Activated T-cell treated with anti-CD3 and anti-CD28 coated beads, Interleukin-2, amount 50 U/mL, for 4 hours (primary cell): Measurements from ENCODE around the gene SIX4. TPM values are rescaled to one million over a fixed set of nuclear protein-coding genes. Genes with fewer than 3 reads are reported as not detected.

ENCODE experiments used
- ATAC-seq, 2 donors: fragments of 200-7000 bp; cut with Tn5 transposase; one replicate each; pipeline ENCODE4 v1.10.0; 2021
- DNase-seq: peaks from one replicate; pipeline ENCODE4 v3.0.0-alpha.2; 2020
- H3K27me3 Mint-ChIP-seq: one replicate; pipeline ENCODE4 v1.8.0; 2021; ENCODE audit warnings: low read depth, mixed read lengths
- H3K36me3 Mint-ChIP-seq: one replicate; pipeline ENCODE4 v1.8.0; 2022; ENCODE audit warnings: mixed read lengths; ENCODE audit not compliant: insufficient read depth
- H3K4me1 Mint-ChIP-seq: one replicate; pipeline ENCODE4 v1.8.0; 2021; ENCODE audit warnings: low read depth, mixed read lengths
- H3K4me3 Mint-ChIP-seq: one replicate; pipeline ENCODE4 v1.8.0; 2021; ENCODE audit warnings: mild to moderate bottlenecking, moderate library complexity, mixed read lengths
- H3K9me3 Mint-ChIP-seq: one replicate; pipeline ENCODE4 v1.8.0; 2021; ENCODE audit warnings: mixed read lengths
- total RNA-seq, 3 donors: library from RNA; stranded (reverse); gene quantifications; one replicate each; pipeline ENCODE4 v1.2.1, GENCODE V29; 2021

SIX4 gene
- total RNA-seq = under 1 TPM in 1 of 3 donors, not detected in 2; 0.11 TPM

- H3K4me3 Mint-ChIP-seq = peak within 1 kb of the TSS; percentile 84
- no peaks in the 10 kb centered on the region for H3K9me3 Mint-ChIP-seq
- H3K36me3 Mint-ChIP-seq = no peaks in the 10 kb centered on the region
- DNase-seq (no peak), ATAC-seq (peak; percentile 16 to 19)
- peaks cover 19% of the 10 kb centered on the region for H3K4me1 Mint-ChIP-seq
- peaks cover 75% of the 10 kb centered on the region for H3K27me3 Mint-ChIP-seq
Measured at GRCh38 chr14:60723907-60724618, at the start of gene SIX4. TSS of gene SIX4 (minus strand) at chr14:60724351. CDS start at chr14:60724074, 277 bp downstream.

- H3K9me3 Mint-ChIP-seq = no peaks in the 10 kb centered on the region
- ATAC-seq = no peak
Measured at GRCh38 chr14:60773558-60773957, 49.4 kb upstream of the SIX4 start.

GRCh38 chr14:60771117-60771516, 47.0 kb upstream of the SIX4 start:
- Mint-ChIP-seq H3K36me3 (peaks cover 4% of the 10 kb centered on the region), H3K27me3 (no peaks in the 10 kb centered on the region), H3K4me3 (no peak overlapping the region), H3K9me3 (no peaks in the 10 kb centered on the region), H3K4me1 (peaks cover 9% of the 10 kb centered on the region)
- DNase-seq = no peak
- ATAC-seq = no peak

More at GRCh38 chr14:60773558-60773957, 49.4 kb upstream of the SIX4 start:
- no peaks in the 10 kb centered on the region for H3K27me3 Mint-ChIP-seq
- no peak for DNase-seq
- H3K4me3 Mint-ChIP-seq = no peak overlapping the region
- H3K36me3 Mint-ChIP-seq = peaks cover 4% of the 10 kb centered on the region
- H3K4me1 Mint-ChIP-seq = peaks cover 7% of the 10 kb centered on the region

- no peaks in the 10 kb centered on the region for H3K9me3 Mint-ChIP-seq
- peaks cover 9% of the 10 kb centered on the region for H3K4me1 Mint-ChIP-seq
- no peaks in the 10 kb centered on the region for H3K27me3 Mint-ChIP-seq
- no peak overlapping the region for H3K4me3 Mint-ChIP-seq
- ATAC-seq = no peak
- peaks cover 8% of the 10 kb centered on the region for H3K36me3 Mint-ChIP-seq
- DNase-seq = no peak
Measured at GRCh38 chr14:60768602-60769001, 44.5 kb upstream of the SIX4 start.

GRCh38 chr14:60760644-60761364, 36.7 kb upstream of the SIX4 start:
- Mint-ChIP-seq H3K9me3 (no peaks in the 10 kb centered on the region), H3K4me1 (peaks cover 22% of the 10 kb centered on the region), H3K4me3 (no peak overlapping the region), H3K36me3 (peaks cover 8% of the 10 kb centered on the region), H3K27me3 (no peaks in the 10 kb centered on the region)
- DNase-seq (no peak), ATAC-seq (no peak)

- Mint-ChIP-seq H3K9me3 (no peaks in the 10 kb centered on the region), H3K27me3 (no peaks in the 10 kb centered on the region), H3K4me3 (no peak overlapping the region), H3K4me1 (peaks cover 22% of the 10 kb centered on the region), H3K36me3 (peaks cover 8% of the 10 kb centered on the region)
- DNase-seq (no peak), ATAC-seq (no peak)
Measured at GRCh38 chr14:60760209-60760608, 36.1 kb upstream of the SIX4 start.

- Mint-ChIP-seq H3K4me1 (peaks cover 27% of the 10 kb centered on the region), H3K36me3 (peaks cover 4% of the 10 kb centered on the region), H3K9me3 (no peaks in the 10 kb centered on the region), H3K27me3 (no peaks in the 10 kb centered on the region), H3K4me3 (no peak overlapping the region)
- DNase-seq (no peak), ATAC-seq (no peak)
Measured at GRCh38 chr14:60758885-60759284, 34.7 kb upstream of the SIX4 start.

- Mint-ChIP-seq H3K9me3 (no peaks in the 10 kb centered on the region), H3K36me3 (peaks cover 4% of the 10 kb centered on the region), H3K4me3 (no peak overlapping the region), H3K4me1 (peaks cover 37% of the 10 kb centered on the region), H3K27me3 (no peaks in the 10 kb centered on the region)
- DNase-seq (no peak), ATAC-seq (no peak)
Measured at GRCh38 chr14:60757567-60758002, 33.4 kb upstream of the SIX4 start.

GRCh38 chr14:60756847-60757246, 32.7 kb upstream of the SIX4 start:
- Mint-ChIP-seq H3K4me1 (peaks cover 37% of the 10 kb centered on the region), H3K27me3 (no peaks in the 10 kb centered on the region), H3K9me3 (no peaks in the 10 kb centered on the region), H3K36me3 (peaks cover 4% of the 10 kb centered on the region), H3K4me3 (no peak overlapping the region)
- no peak for DNase-seq
- ATAC-seq = no peak

- peak overlapping the region; percentile 14 for H3K4me3 Mint-ChIP-seq
- no peaks in the 10 kb centered on the region for H3K36me3 Mint-ChIP-seq
- DNase-seq (peak; percentile 26), ATAC-seq (peak; percentile 96)
- H3K4me1 Mint-ChIP-seq = peaks cover 27% of the 10 kb centered on the region
- H3K9me3 Mint-ChIP-seq = no peaks in the 10 kb centered on the region
- H3K27me3 Mint-ChIP-seq = no peaks in the 10 kb centered on the region
Measured at GRCh38 chr14:60753264-60754119, 29.3 kb upstream of the SIX4 start.

- no peak for DNase-seq
- Mint-ChIP-seq H3K27me3 (no peaks in the 10 kb centered on the region), H3K4me1 (no peaks in the 10 kb centered on the region), H3K36me3 (peaks cover 14% of the 10 kb centered on the region), H3K9me3 (peaks cover 4% of the 10 kb centered on the region), H3K4me3 (no peak overlapping the region)
- ATAC-seq = no peak
Measured at GRCh38 chr14:60744566-60744965, 20.4 kb upstream of the SIX4 start.

GRCh38 chr14:60738843-60739508, 14.8 kb upstream of the SIX4 start:
- Mint-ChIP-seq H3K9me3 (peaks cover 4% of the 10 kb centered on the region), H3K27me3 (no peaks in the 10 kb centered on the region), H3K4me3 (no peak overlapping the region), H3K4me1 (peaks cover 26% of the 10 kb centered on the region), H3K36me3 (peaks cover 6% of the 10 kb centered on the region)
- DNase-seq (no peak), ATAC-seq (no peak)

GRCh38 chr14:60736494-60736893, 12.3 kb upstream of the SIX4 start:
- H3K4me3 Mint-ChIP-seq = no peak overlapping the region
- no peaks in the 10 kb centered on the region for H3K9me3 Mint-ChIP-seq
- ATAC-seq (no peak), DNase-seq (no peak)
- H3K27me3 Mint-ChIP-seq = peaks cover 6% of the 10 kb centered on the region
- peaks cover 26% of the 10 kb centered on the region for H3K4me1 Mint-ChIP-seq
- no peaks in the 10 kb centered on the region for H3K36me3 Mint-ChIP-seq

- Mint-ChIP-seq H3K27me3 (peaks cover 14% of the 10 kb centered on the region), H3K36me3 (no peaks in the 10 kb centered on the region), H3K4me1 (peaks cover 26% of the 10 kb centered on the region), H3K4me3 (peak overlapping the region; percentile 100), H3K9me3 (no peaks in the 10 kb centered on the region)
- no peak for ATAC-seq
- no peak for DNase-seq
Measured at GRCh38 chr14:60735416-60735815, 11.3 kb upstream of the SIX4 start.
